GM21528 (cell line): Measurements from ENCODE around the gene HIVEP1.
"Not testable (repeated sequence)": the region's sequence is repeated elsewhere in the genome, so short reads cannot be mapped to it uniquely, and the experiment has no call there.

Experiments
- ATAC-seq: cut with Tn5 transposase; IDR thresholded peaks from one replicate; pipeline ENCODE4 v1.9.1; 2021; ENCODE audit warnings: mild to moderate bottlenecking, moderate library complexity; ENCODE audit not compliant: unreplicated experiment, low FRiP score

The HIVEP1 gene

DNA sequence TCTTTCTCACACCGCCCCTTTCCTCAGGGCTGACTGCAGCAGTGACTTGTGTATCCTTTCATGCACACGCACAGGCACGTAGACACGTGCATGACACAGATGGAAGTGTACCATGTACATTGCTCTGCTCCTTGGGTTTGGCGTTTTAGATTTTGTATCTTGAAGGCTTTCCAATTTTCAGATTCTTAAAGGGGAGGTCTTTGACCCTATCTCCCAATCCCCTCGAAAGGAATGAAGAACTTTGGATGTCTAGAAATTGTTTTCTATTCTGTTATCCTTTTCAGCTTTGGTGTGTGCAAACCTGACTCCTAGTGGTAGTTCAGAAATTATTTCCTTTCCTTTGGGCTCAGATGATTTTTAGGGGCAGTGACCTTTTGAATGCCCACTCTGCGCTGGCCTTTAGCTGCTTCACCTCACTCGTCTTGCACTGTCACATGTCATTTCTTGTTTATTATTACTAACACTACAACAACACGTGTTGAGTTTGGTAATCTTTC is 63.0 kb downstream of the HIVEP1 start:
- no peak for ATAC-seq

DNA sequence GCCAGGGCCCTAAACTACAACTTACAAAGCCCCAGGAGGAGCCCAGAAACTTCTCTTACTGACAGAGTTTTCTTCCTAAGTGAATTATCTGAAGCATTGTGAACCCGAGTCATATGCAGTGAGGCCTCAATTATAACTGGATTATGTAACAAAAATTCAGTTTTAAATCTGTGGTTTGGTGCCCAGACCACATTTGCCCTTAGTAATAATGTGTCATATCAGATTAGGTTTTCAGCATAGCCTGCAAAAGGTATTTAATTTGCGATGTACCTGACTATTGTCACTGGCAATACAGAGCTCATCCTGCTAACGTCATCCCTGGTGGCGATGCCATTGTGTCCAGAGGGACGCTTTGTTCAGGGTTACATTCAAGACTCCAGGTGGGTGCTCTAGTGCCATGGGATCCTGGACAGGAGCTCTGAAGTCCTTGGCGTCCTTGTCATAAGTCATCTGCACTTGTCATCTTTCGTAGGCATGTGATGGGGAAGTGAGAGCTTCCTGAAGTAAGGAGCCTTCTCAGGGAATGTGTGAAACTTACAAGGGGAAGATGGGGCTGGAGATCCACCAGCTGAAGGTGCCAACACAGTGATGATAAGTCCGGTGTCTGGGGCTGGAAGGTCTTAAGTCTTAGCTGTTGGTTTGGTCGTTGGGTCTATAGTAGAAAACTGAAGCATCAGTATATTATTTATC is 65.1 kb downstream of the HIVEP1 start:
- no peak for ATAC-seq

DNA sequence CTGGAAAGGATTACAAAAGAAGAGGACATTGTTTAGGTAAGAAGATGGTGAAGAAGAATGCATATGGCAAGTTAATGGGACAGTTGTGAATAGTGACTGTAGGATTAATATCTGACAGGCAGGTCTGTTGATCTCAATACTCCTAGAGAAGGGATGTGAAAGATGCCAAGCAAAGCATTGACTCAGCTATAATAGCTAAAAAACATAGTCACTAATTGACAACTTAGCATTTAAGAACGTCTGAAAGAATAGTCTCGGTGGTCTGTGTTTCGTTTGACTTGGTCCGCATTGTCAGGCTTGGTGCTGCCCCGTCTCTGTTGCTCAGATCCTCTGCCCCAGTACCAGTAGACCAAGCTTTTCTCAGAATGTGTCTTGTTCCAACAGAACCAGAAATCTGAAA is 65.9 kb downstream of the HIVEP1 start:
- no peak for ATAC-seq

DNA sequence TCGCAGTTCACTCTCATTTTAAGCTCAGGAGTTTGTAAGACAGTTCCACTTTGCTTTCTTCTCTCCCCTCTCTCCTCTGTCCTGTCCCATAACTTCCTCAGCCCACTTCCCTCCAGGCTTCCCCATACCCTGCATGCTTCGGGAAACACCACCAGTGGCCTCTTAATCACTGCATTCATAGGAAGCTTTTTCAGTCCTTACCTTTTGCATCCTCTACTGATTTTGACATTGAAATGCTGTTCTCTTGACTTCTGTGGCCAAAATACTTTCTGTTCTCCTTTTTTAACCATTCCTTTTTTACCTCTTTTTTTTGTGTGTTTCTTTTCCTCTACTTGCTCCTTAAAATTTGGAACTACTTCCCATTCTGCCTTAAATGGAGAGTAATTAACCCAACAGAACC is 69.7 kb downstream of the HIVEP1 start:
- ATAC-seq = no peak

DNA sequence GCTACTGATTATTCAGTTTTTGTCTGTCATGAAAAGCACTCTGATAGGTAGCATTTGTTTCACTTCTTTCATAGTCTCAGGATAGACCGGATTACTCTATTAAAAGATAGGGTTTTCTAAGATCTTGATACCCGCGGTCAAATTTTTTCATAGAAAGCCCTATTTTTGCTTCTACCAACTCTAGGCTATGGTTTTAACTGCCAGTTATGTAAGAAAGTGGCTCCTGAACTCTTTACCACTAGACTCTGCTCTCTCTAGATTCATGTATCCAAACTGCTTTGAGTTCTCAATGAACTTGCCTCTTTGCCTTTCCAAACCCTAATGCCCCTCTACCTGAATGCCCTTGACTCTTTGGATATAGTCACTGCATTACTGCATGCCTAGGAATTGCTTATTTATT is 70.3 kb downstream of the HIVEP1 start:
- ATAC-seq = no peak

DNA sequence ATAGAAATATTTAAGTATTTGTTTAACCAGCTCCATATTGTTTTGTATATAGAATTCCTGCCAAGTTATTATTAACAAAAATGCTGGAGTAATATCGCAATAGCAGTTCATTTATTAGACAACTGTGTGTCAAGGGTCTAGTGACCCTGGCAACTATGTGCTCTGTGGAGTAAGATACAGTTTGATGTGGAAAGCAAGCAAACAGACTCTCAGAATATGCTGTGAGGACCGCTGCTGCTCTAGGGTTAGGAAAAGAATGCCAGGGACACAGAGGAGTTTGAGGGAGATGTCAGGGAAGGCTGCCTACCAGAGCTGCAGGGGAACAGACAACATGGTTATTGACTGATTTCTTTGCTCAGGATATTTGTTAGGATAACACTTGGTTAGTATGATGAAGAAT is 71.2 kb downstream of the HIVEP1 start:
- ATAC-seq = no peak

DNA sequence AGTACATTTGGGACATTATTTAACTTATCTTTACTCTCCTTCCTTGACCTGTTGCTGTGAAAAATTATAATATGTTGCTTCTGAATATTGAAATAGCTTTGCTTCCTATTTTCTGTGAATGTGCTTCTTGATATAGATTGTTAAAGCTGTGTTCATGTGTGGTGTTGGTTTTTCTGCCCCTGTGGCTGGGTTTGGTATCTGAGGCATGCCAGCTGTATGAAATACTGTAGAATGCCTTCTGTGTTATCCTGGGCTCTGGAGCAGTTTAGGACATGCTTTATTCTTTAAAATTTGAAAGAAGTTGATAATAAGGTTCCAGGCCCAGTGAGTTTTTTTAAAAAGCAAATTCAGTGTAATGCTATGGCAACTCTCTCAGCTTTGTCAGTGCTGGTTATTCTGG is 71.7 kb downstream of the HIVEP1 start:
- no peak for ATAC-seq

DNA sequence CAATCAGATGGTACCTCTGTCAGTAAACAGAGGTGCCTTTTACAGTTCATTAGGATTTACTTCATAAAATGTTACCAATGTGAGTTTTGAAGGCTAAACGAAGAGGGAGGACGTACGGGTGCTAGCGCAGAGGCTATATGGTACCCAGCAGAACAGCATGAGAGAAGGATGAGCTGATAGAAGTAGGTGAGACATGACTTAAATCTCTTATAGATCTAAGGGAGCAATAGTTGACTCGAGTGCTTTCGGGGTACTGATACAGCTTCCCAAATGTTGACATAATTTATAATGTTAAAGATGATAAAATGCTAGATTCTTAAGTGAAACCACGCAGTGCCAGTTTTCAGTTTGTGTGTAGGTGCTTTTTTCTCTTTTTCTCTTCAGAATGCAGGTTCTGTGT is 72.6 kb downstream of the HIVEP1 start:
- no peak for ATAC-seq

DNA sequence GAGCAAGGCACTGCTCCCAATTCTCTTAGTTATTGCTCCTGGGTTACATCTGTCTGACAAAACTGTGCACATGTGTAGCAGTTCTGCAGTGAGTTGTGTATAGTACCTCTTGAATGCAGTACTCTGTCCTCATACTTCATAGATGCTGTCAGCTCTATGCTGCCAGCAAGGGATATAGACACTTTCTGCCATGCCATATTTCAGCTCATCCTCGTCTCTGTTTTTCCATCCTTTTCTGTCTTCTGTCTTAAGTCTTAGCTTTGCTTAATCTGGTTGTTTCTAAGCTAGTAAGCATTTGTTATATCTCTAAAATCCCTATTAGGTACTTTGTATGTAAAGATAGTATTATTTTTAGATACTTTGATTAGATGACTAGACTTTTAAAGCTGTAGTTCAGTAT is 76.4 kb downstream of the HIVEP1 start:
- ATAC-seq = no peak

DNA sequence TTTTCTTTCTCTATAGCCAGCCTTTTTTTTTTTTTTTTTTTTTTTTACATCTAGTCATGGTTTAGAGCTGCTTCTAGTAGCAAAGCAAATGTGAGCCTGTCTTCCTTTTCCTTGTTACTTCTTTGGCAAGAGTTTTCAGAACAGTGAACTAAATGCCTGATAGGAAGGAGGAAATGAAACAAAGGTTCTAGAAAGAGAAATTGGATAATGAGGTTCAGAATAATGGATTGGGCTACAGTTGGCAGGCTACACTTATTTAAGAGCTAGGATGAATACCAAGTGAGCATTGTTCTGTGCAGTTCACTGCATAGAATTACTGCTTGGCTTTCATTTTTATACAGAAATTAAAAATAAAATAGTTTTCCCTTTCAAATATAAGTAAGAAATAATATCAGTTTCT is 78.6 kb downstream of the HIVEP1 start:
- ATAC-seq = no peak

DNA sequence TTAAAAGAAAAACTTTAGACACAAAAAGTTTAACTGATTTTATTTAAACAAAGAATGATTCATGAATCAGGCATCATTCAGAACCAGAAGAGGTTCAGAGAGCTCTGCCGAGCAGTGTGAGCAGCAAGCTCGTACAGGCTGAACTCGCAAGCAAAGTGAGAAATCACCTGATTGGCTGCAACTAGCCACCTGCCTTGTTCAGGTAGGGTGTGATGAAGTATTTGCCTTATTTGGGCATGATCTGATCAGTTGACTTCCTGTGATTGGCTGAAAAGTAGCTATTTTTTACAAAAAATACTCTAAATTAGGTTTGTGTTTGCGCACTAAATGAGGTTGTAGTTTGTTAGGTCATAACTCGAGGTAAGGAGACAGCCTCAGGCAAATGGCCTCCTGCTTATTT is 80.7 kb downstream of the HIVEP1 start:
- no peak for ATAC-seq

DNA sequence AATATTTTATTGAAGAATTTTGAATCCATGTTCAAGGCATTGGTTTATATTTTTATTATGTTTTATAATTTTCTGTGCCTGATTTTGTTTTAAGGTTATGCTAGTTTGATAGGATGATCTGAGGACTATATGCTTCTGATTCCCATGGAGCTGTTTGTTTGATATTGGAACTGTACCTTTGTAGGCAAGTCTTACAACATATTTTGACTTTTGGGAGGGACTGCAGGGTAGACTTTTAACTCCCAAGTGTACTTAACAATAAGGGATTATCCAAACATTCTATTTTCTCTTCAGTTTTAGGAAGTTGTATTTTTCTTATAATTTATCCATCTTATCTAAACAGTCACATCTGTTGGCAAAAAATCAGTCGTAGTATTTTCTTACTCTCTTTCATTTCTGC is 82.6 kb downstream of the HIVEP1 start:
- ATAC-seq = no peak

DNA sequence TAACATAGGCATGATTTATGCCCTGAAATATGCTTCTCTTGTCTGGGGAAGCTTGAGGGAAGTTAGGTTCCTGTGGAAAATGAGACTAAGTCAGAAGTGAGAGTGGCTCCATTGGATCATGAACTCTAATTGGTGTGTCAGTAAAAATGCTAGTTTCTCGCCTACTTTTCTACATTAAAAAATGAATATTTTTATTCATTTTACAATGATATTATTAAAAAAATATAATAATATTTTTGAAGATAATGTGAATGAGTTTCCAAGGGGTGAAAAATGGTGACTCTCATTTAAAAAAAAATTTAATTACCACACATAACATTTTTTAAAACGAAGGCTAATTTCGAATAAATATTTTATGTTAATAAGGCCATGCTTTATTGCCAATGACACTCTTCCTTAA is 84.2 kb downstream of the HIVEP1 start:
- no peak for ATAC-seq

DNA sequence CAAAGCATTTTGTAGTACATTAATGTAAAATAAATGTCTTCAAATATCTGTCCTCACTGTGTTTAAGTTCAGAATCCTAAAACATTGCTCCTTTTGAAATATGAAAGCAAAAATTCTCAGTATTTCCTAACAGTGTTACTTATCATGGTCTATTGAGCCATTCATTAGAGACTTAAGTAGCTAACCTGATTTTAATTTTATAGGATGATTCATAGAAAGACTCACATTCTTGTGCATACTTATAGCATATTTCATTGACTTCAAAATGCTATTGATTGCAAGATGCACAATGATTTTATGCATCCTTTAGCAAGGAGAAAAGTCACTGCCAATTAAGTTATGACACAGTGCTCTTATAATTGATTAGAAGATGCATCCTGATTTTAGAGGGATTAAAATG is 85.7 kb downstream of the HIVEP1 start:
- ATAC-seq = no peak

DNA sequence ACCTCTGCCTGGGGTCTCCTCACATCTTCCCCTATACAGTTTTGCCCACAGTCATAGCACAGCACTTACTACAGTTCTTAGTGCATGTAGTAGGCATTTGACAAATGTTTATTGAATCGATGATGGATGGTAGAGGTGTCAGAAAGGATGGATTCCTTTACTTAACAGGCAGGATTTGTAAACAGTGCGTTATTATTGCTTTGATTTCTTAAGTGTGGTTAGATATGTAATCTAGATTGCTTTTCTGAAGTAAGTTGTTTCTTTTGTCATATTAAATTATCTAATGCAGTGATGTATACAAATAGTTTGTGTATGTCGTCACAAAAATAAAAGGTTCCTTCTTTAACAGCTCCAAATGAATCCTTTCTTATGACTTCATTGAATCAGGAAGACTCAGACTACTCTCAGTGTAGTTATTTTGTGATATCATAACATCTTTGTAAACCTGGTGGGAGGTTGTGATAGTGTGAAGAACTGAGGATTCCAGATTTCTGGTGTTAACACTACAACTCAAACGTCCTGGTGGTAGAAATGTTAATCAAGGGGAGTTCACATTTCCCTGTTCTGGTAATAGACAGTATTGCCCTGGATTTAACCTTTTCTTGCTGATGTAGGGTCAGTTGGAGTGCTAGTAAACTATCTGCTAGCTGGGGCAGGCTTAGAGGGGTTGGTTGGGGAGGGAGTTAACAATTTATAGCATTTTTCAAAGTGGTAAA is 87.7 kb downstream of the HIVEP1 start:
- ATAC-seq = no peak

DNA sequence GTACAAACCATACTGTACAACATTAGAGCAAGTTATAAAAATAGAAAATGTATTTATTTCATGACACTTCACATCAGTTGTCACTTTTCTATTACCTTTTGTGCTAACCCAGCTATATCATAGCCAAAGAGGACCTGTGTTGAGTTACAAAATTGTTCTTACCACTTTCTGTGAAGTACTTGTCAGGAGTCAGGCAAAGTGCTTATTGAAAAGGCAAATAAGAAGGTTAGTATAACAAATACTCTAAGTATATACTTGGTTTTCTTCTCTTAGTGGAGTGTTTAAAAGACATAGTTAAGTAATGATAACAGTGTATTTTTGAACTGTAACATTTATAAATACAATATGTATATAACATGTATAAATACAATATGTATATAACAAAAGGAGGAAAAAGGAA is 88.9 kb downstream of the HIVEP1 start:
- ATAC-seq = no peak

DNA sequence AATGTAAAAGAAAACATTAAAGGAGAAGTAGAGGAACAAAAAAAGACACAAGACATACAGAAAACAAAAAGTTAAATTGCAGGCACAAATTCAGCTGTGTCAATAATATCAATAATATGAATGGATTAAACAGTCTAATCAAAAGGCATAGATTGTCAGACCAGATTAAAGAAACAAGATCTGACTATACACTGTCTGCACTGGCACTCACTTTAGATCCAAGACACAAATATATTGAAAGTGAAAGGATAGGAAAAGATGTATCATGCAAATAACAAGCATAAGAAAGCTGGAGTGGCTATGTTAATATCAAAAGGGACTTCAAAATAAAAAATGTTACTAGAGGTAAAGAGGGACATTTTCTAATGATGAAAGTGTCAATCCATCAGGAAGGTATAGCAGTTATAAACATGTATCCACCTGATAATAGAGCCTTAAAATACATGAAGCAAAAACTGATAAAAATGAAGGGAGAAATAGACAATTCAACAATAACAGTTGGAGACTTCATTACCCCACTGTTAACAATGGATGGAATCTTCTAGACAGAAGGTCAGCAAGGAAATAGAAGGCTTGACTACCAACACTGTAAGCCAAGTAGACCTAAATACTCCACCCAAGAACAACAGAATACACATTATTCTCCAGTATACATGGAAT is 89.7 kb downstream of the HIVEP1 start:
- ATAC-seq = no peak

DNA sequence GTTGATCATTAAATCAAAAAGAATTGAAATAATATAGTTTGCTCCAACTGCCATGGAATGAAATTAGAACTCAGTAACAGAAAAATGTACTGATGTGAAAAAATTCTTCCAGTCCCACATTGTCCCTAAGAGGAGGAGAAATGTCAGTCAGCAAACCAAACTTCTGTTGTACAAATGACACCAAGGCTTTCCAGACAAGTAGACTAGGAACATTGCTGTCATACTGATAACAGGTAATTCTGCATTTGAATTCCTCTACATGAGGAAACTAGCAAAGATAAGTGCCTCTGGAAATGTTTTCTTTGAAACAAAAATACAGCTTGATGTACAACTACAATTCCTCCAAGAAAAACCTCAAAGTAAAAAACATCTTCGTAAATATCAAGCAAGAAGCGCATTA is 90.2 kb downstream of the HIVEP1 start:
- ATAC-seq = no peak

DNA sequence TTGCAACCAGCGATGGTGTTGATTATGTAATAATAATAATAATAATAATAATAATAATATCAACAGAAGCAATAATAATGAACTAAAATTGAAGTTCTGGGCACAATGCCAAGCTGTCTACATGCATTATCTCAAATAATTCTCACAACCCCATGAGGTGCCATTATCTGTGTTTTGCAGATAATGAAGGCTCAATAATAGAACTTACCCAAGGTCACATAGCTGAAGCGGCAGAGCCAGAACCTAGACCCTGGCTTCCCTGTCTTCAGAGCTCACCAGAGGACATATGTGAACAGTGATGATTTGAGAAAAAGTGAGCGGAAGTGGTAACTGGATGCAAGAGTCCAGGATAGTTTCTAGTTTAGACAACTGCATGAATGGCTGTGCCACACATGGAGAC is 91.0 kb downstream of the HIVEP1 start:
- ATAC-seq = no peak

DNA sequence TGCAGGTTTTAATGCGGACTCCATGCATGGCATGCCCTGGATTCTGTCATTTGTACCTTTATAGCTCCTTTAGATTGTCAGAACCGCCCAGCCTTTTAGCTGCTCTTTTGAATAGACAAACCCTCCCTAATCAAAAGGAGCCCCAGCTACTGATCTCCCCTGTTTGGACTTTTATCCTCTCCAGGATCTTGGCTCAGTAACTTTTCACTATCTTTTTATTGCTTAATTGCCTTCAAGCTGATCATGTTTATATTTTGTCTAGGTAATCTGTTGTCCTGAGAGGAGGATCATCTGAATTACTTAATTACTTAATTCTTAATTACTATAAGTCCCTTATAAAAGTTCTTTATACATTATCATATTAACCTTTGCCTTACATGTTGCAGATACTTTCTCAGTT is 93.2 kb downstream of the HIVEP1 start:
- ATAC-seq = no peak

DNA sequence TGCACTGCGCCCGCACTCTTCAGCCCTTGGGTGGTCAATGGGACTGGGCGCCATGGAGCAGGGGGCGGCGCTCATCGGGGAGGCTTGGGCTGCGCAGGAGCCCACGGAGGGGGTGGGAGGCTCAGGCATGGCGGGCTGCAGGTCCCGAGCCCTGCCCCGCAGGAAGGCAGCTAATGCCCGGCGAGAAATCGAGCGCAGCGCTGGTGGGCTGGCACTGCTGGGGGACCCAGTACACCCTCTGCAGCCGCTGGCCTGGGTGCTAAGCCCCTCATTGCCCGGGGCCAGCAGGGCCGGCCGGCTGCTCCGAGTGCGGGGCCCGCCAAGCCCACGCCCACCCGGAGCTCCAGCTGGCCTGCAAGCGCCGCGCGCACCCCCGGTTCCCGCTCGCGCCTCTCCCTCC is 96.3 kb downstream of the HIVEP1 start:
- not testable (repeated sequence) for ATAC-seq
